ENCODE results near the gene IL4I1.

The IL4I1 gene

DNA sequence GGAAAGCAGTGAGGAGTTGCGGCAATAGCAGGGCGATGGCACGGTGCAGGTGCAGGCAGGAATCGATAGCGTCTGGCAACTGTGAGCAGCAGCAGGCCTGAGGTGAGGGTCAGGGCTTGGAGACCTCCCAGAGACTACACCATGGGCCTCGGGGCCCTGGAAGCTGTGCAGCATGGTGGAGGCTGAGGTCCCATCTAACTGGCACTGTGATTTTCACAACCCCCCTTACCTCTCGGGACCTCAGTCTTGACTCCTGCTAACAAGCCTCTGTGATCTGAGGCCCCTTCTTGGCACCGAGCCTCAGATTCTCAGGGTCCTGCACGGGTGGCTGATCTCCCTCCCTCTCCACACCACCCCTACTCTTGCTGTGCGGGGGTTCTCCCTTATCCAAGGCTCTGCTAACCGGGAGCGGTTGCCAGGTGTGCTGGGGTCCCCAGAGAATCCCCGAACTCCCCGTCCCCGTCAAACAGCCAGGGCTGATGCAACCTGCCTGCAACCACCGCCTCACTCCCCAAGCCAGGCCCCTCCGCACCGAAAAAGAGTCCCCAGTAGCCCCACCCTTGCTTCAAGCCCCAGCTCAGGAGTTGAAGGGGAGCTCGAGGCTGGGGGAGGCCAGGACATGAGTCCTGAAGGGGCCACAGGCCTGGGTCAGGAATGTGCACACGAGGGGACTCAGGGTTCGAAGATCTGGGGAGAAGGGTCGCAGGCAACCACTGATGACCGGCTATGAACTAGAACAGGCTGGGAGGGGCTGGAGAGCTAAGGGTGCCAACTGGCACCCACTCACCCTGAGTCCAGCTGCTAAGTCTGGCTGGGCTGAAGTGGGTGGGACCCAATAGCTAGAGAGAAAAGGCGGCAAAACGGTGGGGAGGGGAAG is 27.6 kb upstream of the IL4I1 start:
- no peak for DNase-seq

DNA sequence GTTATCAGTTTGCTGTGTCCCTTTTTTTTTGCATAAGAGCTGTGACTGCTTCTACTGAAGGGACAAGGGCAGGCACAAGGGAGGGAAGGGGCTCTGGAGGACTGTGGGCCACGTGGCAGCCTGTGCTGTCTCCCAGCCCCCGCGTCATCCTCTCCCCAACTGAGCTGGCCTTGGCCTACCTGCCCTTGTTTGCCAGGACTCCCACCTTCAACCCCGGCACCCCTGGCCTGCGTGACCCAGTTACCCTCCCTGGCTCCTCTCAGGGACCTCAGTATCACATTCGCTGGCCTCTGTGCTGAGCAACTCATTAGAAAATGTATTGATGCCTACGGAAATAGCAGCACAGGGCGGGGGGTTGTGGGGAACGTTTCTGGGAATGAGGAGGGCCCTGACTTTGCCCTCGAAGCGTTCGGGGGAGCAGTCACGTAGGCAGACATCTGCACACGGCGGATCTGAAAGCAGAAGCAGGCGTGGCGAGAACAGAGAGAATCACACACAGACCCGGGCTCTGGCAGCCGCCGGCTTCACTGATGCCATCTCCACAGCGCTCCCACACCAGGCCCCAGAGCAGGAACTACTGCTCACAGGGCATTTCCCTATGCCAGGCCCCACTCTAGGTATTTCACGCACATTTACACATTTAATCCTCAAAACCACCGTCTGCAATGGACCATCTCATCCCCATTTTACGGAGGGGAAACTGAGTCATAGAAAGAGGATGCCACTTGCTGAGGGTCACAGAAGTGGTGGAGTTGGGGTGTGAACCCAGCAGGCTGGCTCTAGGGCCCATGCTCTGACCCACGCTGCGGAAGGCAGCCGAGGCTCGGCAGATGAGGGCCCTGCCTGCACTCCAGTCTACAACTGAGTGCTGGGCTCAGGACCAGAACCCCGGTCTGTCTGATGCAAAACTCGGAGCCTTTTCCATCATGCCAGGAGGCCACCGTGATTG is 26.6 kb upstream of the IL4I1 start:
- DNase-seq = no peak

DNA sequence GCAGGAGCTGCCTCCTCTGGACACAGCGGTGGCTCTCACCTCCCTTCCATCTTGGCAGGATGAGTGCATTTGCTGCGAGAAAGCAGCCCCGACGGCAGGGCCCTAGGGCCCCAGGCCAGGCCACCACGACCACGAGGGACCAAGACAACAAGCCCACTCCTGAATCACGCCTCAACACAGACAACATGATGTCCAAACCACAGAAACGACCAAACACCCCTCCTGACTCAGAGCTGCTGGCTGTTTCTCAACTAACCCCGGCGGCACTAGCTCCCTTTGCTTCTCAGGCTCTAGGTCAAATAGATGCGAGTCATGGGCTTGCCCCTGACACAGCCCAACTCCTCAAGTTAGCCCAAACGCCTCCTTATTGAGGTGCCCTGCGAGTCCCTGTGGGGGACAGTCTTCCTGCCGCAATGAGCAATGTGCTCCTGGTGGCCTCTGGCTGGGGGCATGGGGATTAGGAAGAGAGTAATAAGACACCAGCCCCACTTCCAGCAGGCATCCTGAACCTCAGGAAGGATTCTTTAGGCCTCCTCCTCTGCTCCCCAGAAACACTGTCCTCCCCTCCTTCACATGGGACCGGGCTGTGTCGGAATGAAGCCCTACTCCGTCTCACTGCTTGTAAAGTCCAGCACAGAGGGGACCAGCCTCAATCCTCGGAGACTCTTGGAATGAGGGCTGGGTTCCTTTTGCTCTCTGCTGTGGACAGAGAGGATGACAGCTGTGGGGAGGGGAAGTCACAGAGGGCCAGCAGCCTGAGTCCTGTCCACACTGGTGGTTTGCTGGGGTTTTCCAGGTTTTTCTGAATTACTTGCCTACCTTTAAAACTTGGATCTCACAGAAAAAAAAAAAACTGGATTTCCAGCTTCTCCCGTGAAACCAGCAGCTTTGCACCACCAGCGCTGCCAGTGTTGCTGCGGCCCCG is 25.4 kb upstream of the IL4I1 start:
- no peak for DNase-seq

DNA sequence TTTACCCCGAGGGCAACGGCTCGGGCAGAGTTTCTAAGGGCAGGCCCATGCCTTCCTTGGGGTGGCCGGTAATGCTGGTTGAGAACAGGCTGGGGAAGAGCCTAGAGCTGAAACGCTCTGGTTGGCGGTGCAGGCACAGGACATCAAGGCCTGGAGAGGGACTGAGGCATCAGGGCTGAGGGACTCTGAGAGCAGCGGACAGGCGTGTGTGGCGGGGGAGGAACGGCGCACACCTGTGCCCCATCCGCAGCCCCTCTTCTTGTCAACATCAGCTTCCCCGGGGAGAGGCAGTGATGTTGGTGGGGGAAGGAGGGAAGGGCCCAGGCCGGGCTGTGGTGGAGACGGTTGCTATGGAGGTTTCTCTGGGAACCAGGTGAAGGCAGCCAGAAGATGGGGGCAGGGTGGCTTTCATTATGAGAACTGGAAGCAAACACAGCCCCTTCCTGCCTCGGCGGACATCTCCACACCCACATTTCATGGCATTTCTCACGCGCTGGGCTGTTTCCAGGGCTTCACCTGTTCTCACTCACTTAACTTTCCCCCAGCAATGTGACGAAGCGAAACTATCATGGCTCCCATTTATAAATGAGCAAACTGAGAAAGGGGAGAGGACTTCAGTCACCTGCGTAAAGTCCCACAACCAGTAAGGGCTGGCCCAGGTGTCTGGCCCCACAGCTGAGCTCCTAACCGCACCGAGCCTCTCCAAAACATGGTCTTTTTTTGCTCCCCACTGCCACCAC is 24.1 kb upstream of the IL4I1 start:
- no peak for DNase-seq

DNA sequence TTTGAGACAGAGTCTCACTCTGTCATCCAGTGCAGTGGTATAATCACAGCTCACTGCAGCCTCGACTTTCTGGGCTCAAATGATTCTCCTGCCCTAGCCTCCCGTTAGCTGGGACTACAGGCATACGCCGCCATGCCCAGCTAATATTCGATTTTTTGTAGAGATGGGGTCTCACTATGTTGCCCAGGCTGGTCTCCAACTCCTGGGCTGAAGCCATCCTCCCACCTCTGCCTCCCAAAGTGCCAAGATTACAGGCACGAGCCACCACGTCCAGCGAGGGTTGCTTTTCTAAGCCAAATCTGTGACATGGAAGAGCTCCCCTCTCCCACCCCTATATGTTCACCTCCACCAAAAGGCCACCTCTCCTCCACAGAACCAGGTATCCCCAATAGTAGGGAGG is 21.4 kb upstream of the IL4I1 start:
- no peak for DNase-seq

DNA sequence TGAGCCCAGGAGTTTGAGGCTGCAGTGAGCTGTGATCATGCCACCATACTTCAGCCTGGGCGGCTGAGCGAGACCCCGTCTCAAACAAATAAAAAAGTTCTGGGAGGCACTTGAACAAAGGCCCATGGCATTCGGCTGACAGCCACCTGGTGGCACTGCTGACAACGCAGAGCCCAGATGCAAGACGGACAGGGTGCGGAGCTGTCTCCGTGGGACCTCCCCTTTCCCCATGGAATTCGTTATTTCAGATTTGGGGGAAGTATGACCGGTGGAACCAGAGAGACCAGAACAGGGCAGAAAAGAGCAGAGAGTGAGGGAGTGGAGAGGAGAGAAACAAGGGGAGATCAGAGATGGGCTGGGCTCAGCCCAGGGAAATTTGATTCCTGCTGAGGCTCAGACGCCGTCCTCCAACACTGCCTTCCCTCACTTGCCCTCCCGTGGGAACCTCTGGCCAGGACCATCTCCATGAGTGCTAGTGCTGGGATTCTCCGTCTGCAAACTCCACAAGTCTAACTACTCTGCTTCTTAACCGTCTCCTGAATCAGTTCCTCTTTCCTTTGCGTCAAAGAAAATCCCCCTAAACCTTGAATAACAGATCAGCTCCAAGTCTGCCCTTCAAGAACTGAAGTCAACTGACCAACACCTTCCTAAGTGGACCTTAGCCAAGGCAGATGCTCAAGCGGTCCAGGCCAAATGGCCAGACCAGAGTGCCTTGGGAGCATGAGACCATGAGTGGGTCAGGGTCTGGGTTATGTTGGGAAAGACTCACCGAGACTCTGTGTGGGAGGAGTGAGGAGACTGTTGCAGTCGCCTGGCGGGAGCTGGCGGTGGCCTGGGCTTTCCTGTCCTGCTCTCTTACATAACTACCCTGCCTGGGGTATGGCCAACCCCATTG is 20.4 kb upstream of the IL4I1 start:
- no peak for DNase-seq

DNA sequence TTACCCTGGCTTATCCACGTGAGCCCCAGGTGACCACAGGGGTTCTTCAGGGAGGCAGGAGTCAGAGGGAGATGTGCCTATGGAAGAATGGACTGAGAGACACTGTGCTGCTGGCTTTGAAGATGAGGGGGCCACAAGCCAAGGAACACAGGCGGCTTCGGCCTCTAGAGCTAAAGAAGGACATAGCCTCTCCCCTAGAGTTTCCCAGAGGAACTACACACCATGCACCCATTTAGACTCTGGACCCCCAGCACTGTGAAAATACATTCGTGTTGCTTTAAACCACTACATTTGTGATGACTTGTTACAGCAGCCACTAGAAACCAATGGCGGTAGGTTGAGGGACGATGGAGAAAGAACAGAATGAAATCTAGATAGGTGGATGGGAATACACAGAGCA is 18.6 kb upstream of the IL4I1 start:
- no peak for DNase-seq

DNA sequence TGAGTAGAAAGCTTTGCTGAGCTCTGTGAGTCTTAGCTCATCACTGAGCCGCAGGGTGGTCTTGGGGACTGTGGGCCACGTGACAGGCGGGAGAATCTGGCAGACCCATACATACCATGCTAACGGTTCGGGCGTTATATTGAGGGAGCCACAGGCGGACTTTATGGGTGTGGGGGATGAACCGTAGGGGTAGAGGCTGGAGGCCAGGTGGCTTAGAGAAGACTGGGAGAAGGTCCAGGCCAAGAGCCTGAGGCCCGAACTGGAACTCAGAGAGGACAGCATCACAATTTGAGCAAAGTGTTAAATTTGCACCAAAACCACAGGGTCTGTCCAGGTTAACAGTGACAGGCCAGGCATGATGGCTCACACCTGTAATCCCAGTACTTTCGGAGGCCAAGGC is 17.0 kb upstream of the IL4I1 start:
- DNase-seq = no peak

DNA sequence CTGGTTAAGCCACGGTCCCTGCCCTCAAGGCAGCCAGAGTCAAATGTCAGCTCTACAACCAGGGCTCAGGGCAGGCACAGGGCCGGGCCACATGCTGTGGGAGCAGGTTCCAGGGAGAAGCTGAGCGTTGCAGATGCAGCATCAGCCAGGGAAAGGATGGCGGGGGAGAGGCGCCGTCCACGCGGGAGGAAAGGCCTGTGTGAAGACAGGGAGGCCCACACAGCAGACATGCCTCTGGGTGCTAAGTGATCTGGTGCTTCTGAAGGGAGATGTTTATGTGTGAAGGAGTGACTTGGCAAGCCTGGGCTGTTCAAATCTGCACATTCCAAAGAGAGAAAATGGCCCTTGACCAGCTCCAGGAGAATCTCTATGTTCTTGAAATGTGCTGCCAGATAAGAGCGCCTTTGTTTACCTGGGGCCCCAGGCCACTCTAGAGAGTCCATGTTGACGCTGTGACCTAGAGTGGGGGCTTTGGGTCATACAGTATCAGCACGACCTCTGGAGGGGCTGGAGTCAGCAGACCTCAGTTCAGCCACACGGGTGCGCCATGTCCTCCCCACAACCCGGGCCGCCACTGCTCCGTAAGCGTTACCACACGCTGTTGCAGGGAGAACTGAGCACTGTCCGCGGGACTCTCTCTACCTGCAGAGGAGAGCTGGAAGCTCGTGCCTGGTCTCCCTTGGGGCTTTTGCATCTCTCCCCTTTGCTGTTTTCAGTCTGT is 16.4 kb upstream of the IL4I1 start:
- no peak for DNase-seq

DNA sequence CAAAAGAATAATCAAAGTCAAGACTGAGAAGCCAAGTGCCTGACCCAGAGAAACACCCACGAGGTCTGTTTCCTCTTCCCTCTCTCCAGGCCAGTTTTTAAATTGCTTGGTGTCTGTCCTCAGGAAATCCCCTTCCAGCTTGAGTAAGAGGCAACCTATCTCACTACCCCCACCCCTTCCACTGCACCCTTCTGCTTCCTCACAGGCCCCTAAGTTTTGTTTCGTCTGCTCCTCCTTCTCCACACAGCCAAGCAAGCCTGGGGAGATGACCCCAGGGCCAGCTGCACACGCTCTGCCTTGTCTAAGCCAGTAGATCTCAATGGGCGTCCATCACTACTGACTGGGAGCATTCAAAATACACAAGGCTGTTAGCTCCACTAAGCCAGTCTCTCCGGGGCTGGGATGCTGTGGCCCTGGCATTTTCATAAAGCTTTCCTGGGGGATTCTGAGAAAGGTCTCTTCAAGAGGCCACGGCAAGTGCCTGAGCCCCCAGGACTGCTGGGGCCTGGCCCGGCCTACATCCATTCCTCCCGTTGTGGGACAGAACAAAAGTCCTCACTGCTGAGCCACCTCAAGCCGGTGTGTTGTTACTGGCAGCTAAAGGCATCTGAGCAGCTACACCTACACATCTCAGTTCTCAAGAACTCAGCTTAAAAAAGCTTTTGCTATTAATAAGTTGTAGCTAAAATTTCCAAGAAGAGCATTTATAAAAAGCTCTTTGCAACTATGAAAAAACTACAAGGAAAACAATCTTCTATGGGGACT is 14.9 kb upstream of the IL4I1 start:
- DNase-seq = no peak

DNA sequence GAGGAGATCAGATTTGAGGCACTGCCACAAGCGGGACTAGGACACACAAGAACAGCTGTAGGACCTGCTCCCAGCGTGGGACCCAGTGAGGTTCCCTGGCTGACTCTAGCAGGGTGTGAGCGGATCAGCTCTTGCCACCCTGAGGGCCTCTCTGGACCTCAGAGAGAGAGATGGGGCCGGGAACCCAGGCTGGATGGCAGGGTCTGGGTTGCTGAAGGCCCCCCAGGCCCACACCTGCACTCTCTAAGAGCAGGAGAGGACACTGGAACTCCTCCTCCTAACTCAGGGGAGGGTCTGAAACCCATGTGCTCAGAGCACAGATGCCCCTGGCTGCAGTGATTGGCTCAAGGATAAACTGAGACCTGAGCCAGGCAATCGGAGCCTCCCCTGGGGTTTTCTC is 13.5 kb upstream of the IL4I1 start:
- no peak for DNase-seq

GRCh38 chr19:49908480-49909420 is 12.1 kb upstream of the IL4I1 start:
- DNase-seq = no peak

DNA sequence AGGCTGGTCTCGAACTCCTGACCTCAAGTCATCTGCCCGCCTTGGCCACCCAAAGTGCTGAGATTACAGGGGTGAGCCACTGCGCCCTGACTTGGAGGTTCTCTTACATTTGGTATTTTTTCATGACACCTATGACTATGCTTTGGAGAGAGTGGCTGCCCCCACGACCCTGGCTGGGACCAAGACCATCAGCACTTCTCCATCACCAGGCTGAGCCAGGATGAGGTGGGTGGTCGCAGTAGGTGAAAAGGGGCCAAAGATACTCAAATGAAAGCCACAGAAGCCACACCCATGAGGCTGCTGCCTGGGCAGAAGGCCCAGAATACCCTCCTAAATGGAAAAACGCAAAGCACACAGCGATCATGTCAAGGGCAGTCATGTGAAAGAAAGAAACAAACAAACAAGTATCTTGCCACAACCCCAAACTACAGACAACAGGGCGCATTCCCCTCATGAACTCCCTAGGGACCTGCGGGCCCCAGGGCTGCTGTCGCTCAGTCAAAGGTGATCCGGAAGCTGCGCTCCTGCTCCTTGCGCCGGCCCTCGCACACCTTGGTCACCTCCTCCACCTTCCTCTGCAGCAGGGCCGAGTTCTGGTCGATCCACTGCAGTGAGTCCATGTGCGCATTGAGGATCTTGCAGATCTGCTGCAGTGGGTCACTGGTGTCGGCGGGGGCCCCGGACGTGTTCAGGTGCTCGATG is 11.2 kb upstream of the IL4I1 start:
- DNase-seq = no peak

- no peak for DNase-seq
Observed at GRCh38 chr19:49906879-49907564, 10.3 kb upstream of the IL4I1 start.

DNA sequence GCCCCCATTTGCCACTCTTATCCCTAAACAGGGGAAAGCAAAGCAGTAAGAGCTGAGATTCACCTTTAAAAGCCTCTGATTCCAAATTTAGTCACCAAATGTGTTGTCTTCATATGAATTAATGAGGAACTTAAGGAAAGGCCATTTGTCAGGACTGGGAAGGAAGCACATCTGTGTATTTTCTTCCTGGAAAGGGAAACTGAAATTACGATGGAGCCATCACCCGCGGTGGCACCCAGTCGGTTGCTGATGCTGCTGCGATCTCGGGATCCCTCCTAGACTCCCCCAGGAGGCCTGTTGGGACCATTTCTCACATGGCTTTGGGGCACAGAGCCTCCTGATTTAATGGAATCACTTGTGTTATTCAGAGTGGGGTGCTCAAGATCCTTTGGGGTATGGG is 7.4 kb upstream of the IL4I1 start:
- DNase-seq = no peak

GRCh38 chr19:49895566-49896297 is 955 bp downstream of the IL4I1 start:
- DNase-seq = no peak
